DMS53 treated with DMSO at 0.1 percent for 48 hours (cell line): ENCODE data around the gene HSFX4.
"Not testable (repeated sequence)": the region's sequence is repeated elsewhere in the genome, so short reads cannot be mapped to it uniquely, and the experiment has no call there.

Experiments used
- DNase-seq: peaks from one replicate; lab custom pipeline; 2025; ENCODE audit not compliant: unreplicated experiment; lab: John Stamatoyannopoulos, UW

Gene HSFX4

DNA sequence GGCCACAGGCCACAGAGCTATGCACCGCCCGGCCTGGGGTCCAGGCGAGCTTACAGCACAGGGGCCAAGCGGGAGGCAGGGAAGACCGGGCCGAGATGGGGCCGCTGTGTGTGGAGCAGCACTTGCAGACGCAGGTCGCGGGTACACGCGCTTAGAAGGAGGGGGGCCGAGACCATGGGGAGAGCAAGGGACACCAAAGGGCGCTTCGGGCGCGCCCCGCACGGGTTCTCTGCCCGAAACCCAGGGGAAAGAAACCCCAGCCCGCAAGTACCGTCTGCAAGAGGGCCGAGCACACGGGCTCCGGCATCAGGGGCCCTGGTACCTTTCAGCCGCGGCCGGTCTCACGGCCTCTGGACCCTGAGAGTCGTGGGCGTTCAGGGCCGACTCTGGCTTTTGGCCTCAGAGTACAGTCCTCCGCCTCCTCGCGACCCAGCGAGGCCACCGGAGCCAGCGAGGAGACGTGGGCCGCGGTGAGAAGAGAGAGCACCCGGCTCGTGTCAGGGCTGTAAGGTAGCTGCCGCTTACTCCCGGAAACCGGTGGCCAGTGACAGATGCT lies 8.6 kb downstream of the HSFX4 start:
- DNase-seq, result no peak

DNA sequence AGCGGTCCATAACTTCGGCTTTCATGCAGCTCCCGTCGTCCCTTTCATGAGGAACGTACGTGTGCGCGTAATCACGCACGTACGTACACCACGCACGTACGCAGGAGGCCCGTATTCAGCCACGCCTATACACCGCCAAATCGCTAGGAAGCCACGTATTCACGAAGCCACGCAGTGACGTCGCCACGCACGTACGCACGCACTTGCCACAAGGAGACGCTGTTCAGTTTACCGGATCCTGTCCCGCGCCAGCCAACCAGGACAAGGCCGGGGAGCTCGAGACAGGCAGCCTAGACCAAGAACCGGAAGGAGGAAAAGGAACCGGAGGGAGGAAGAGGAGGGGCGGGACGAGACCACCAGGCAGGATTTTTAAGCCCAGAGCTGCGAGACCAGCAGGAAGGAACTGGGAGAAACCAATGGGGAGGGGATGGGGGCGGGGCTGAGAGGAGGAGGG lies 9.1 kb downstream of the HSFX4 start, which contains the start of gene EOLA2:
Gene EOLA2 (minus strand): TSS at position 65 of the 454 bp plus-strand sequence. CDS start 4,617 bp downstream, outside the sequence.
- peak; percentile 92 for DNase-seq

DNA sequence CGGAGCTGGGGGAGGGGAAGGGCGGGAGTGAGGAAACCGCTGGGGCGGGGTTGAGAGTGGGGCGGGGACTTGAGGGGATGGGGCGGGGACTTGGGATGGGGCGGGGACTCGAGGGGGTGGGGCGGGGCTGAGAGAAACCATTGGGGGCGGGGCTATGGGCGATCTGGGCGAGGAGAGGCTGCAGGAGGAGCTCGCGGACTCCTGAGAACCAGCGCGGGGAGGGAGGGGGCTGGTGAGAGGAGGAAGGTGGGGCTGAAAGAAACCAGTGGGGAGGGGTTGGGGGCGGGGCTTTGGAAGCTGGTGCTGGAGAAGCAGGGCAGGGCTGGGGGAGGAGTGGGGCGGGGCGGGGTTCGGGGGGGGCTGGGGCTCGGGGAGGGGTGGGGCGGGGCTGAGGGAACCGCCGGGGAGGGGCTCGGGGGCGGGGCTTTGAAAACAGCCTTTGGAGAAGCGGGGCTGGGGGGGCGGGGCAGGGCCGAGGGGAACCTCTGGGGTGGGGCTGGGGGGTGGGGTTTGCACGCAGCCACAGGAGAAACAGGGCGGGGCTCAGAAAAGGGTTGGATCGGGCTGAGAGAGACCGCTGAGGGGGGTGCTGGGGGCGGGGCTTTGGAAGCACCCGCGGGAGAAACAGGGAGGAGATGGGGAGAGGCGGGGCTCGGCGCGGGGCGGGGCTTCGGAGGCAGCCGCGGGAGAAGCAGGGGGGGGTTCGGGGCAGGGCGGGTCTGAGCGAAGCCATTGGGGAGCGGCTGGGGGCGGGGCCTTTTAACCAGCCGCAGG lies 9.7 kb downstream of the HSFX4 start:
- peak; percentile 59 for DNase-seq

DNA sequence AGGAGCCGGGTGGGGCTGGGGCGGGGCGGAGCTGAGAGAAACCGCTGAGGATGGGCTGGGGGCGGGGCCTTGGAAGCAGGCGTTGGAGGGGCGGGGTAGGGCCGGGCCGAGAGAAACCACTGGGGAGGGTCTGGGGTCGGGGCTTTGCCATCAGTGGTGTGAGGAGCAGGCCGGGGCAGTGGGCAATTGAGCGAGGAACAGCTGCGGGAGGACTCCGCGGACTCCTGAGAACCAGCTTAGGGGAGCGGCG lies 10.2 kb downstream of the HSFX4 start:
- DNase-seq, result no peak

DNA sequence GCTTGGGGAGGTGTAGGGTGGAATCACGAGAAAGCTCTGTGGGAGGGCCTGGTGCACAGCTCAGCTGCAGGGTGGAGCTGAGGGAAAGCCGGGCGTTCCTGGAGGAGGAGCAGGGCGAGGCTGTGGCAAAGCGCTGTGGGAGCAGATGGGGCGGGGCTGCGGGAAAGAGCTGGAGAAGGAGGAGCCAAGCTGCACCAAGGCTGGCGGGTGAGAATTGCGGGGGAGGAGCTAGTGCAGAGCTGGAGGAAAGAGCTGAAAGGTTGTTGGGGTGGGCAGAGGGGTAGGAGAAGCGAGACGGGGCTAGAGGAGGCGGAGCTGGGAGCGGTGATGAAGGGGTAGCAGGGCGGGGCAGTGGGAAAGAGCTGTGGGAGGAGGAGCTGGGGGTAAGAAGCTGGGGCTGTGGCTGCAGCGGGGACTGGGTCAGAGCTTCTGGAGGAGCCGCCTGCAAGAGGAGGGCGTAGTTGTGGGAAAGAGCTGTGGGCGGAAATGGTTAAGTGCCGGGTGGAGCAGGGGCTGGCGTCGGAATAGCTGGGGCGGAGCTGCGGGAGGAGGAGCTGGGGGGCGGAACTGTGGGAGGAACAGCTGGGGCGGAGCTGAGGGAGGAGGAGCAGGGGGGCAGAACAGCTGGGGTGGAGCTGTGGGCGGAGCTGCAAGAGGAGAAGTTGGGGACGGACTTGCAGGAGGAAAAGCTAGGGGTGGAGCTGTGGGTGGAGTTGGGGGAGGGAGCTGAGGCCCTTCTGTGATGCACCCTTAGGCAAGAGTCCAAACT lies 10.7 kb downstream of the HSFX4 start:
- DNase-seq, result peak; percentile 83

DNA sequence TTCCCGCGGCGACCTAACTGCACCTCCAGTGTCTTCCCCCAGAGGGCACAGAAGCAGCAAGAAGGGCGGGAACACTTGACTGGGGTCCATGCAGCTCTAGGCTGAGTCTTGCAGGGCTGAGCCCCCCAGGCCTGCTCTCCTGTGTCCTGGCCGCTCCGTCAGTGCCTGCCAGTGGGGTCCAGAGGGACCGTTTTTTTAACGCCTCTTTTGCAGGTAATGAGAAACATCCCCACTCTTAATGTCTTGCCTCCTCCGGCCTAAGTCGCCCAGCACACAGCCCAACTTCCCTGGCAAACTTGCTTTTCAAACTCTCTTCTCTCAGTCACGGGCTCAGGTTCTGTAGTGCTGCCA lies 11.3 kb downstream of the HSFX4 start:
- not testable (repeated sequence) for DNase-seq

DNA sequence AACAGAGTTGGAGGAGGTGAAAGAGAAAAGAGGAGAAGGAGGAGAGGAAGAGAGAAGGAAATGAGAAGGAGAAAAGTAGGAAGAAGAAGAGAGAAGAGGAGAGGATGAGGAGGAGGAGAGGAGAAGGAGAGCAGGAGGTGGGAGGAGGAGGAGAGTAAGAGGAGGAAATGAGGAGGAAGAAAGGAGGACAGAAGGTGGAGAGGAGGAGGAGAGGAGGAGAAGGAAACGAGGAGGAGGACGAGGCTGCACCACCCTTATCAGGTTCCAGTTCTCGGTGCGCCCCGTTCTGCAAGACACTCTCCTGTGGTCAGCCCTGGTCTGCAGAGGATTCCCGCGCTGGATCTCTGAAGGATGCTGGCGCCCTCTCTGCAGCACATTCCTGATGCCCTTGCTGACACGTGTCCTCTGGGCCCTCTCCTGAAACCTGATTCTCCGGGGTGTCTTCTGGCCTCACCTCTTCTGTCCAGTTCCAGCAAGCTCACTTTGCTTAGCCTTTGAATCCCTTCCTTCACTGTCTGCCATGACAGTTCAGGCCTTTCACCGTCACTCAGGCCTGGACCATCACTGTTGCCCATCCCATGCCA lies 15.8 kb downstream of the HSFX4 start:
- DNase-seq, result not testable (repeated sequence)

DNA sequence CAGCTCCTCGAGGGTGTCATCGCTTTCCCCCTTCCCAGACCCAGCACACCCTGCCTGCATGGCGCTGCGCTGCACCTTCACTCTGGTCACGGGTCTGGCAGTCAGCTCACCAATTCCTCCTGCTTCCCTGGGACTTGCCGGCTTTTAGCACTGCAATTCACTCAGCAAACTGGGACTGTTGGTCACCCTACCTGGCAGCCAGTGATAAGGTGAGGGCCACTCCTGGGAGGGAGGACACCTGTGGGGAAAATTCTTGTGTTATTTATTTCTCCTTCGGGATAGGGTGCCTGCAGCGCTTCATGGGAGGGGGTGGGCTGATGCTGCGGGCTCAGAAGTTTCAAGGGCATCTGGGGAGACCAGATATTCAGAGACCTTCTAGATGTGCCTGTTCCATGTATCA lies 16.4 kb downstream of the HSFX4 start:
- DNase-seq, result not testable (repeated sequence)

DNA sequence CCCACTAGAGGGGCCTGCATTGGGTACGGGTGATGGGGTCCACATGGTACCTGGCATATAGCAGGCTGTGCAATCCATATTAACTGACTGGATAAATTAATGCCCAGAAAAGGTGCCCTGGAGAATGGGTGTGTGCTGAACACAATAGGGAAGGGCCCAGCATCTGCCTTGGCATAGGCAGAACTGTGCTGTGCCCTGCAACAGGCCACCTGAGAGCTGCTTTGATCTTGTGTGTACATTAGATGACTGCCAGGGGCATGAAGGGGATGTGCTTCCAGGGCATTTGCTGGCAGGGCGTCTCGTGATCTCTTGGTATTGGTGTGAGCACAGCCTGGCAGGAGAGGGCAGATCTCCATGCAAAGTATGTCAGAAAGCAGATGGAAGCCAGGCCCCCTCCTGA lies 17.6 kb downstream of the HSFX4 start:
- not testable (repeated sequence) for DNase-seq

DNA sequence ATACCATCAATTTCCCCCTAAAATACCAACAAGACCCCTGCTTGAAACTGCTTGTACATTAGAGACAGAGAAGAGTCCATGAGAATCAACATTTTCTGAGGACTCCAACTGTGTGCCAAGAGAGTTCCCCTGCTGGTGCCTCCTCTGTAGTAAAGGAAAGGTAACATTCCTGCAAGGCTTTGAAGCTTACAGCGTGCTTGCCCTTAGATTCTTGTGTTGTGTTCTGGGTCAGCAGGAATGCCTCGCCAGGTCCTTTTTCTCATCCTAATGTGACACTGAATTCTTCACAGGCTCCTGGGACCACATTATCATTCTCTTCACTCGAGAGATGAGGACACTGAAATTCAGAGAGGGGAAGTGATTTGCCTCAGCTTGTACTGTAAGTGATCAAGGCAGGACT lies 18.6 kb downstream of the HSFX4 start:
- no peak for DNase-seq

DNA sequence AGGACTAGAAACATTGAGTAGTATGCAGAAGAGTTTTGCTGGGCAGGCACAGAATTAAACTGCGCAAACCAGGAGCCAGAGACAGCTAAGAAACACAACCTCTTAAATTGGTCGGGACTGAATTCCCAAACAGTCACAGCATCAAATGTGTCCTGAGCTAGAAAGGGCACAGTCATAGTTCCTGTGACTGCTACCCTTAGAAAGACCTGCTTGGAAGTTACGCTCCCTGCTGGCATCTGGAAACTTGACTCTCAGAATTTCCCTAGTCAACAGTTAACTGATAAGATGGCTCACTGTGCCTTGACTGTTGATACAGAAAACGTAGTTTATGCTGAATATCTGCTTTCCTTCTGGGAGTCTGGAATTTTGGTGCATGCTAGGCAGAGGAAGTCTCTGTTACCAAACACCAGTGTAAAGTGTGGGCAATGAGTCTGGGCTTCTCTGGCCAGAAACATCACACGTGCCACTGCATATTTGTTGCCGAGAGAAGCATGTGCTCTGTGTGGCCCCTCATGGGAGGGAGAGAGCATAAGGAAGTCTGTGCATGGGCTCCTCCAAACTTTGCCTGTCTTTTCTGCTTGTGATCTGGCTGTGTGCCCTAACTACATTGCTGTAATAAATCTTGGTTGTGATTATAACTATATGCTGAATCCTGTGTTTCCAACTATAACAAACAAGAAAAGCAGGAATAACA lies 20.5 kb downstream of the HSFX4 start:
- DNase-seq, result no peak

DNA sequence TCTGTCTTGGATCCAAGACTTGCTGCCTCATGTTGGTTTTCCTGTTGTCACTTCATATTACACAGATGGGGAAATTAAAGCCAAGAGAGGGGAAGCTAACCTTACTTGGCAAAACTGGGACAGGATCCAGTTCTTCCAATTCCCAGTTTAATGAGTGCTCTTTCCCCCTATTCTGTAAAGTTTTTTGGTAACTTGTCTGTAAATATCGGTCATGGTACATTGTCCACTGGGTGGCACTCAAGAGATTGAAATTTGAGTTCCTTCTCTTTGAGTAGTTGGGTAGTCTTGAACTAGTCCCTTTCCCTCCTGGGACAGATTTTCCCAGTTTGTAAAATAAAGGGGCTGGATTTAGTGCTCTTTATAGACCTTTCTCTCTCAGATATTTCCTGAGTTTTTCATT lies 21.3 kb downstream of the HSFX4 start:
- peak; percentile 11 for DNase-seq

DNA sequence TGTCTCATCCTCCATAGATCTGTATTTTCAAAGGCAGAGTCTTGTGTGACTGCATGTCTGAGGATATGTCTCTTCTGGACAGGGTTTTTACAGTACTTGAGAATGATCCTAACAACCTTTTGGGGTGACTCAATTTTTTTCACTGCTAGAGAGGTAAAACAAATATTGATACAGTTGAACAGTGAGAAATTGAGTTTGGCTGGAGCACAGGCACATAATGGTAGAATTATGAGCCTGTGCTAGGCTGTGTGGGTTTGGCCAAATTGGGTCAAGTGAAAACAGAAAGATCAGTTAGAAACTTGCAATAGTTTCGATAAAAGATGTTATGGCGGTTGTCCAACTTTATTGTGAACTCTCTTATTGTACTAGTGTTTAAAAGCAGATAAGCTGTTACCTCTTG lies 32.2 kb downstream of the HSFX4 start:
- DNase-seq, result no peak

DNA sequence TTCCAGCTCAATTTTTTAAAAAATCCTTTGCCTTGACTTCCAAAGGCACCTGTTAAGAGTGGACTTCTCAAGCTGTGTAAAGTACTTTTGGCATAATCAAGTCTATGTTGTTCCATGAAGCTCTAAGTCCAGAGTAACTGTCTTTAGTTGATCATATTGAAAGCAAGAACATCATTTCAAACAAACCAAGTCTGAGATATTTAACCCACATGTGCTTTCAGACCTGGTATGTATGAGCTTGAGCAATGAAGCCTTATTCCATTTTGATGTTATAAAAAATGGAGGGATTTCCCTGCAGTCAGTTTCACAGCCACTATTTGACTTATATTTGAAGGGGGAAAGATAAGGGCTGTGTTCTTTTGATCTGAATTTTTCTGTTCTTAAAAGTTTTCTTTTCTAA lies 32.6 kb downstream of the HSFX4 start:
- DNase-seq, result no peak

DNA sequence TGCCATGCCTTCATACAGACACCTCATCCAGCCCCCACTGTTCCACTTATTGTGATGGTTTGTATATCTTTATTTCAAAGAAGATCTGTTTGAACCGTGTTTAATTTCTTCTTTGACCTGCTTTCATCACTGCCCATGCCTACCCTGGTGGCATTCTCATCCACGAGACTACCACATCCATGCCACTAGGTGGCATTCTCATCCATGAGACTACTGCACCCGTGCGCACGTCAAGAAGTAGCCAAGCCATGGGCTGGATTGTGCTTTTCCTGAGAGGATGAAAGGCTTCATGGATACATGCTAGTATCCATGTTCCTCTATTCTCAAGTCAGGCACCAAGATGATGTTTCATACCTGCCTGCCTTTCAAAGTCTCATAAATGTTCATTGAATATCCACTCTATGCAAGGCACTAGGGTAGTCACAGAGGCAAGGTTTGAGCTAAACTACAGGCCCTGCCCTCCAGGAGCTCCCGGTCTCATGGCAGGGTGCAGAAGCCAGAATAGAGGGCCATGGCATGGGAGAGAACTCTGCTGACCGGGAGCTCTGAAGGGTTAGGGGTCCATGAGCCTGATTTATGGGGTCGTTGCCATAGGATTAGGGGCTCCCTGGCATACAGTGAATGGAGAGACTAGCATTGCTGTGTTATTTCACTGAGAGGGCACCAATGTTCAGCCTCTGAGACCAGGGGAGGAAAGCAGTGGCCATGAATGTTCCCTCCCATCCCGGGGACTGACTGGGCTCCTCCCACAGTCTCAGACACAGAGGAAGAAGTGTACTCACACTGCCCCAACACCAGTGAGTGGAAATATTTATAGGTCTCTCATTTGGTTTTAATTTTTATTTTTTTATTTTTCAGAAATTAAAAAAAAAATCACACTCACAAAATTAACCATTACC lies 33.7 kb downstream of the HSFX4 start:
- peak; percentile 36 for DNase-seq

DNA sequence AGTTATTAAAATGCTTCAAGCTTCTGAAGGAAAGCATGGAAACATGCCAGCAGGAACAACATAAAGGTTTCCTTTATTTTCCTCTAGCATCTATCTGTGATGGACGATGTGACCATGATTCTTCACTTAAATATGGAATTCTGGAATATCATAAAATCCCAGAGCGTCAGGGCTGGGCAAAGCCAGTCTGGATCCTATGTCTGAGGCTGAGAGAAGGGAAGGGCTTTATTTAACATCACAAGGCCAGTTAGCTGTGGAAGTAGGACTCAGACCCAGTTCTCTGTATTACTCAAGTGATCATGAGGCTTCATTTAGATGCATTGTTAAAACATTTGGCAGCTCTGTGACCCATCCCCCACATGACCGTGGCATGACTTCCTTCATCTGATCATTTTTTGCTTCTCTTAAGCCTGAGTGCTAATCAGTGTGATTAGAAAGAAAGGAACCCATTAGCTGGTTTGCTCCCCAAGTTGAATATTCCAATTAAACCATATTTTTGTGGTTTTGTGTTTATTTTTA lies 49.8 kb downstream of the HSFX4 start:
- no peak for DNase-seq
